Gastrocnemius medialis (tissue), 4 donors: ENCODE measurements around the gene FAM168A. TPM values are rescaled to one million over a fixed set of nuclear protein-coding genes. Genes with fewer than 3 reads are reported as not detected.

ENCODE experiments used
- ATAC-seq, 2 donors: fragments of 150-250 bp; one replicate each; pipeline ENCODE4 v1.9.1; 2016
- DNase-seq, 2 donors: peaks; one replicate each; pipeline ENCODE4 v3.0.0-alpha.2; 2019
- H3K27ac ChIP-seq, 4 donors: fragments of 200-600 bp; sonication (generic); 1 replicate in 1 of 4; 2 replicates in 3 of 4; pipeline ENCODE4 v1.5.1; 2016 to 2018; ENCODE audit warnings: mild to moderate bottlenecking in 2 of 4, moderate library complexity in 1 of 4
- H3K27me3 ChIP-seq, 3 donors: fragments of 200-600 bp; sonication (generic) in 2 of 3; 1 replicate in 1 of 3; 2 replicates in 2 of 3; pipeline versions ENCODE4 v1.5.1 to v1.6.0; 2016 to 2019; ENCODE audit warnings: mild to moderate bottlenecking in 1 of 3, moderate library complexity in 1 of 3
- H3K36me3 ChIP-seq, 2 donors: fragments of 200-600 bp; sonication (generic) in 1 of 2; one replicate each; pipeline ENCODE4 v1.5.1; 2017 to 2018
- H3K4me1 ChIP-seq, 2 donors: fragments of 200-600 bp; sonication (generic) in 1 of 2; one replicate each; pipeline ENCODE4 v1.5.1; 2016 to 2017; ENCODE audit warnings: mild to moderate bottlenecking in 2 of 2
- H3K4me3 ChIP-seq, 4 donors: fragments of 200-600 bp; sonication (generic) in 3 of 4; 1 replicate in 1 of 4; 2 replicates in 3 of 4; pipeline ENCODE4 v1.5.1; 2016 to 2019; ENCODE audit warnings: mild to moderate bottlenecking in 2 of 4
- H3K9me3 ChIP-seq, 3 donors: fragments of 200-600 bp; sonication (generic) in 2 of 3; 1 replicate in 1 of 3; 2 replicates in 2 of 3; pipeline ENCODE4 v1.5.1; 2016 to 2019
- CTCF ChIP-seq, 5 experiments: fragments of 450-650 bp in 3 of 5; fragments of 200-600 bp in 2 of 5; sonication (generic) in 2 of 5; IDR thresholded peaks in 4 of 5; conservative IDR thresholded peaks in 1 of 5; 1 replicate in 4 of 5; 2 replicates in 1 of 5; pipeline ENCODE4 v1.5.1; 2016 to 2019; ENCODE audit warnings: antibody characterized with exemption in 5 of 5, mild to moderate bottlenecking in 3 of 5, moderate library complexity in 3 of 5
- POLR2A ChIP-seq, 2 donors: fragments of 450-650 bp; IDR thresholded peaks; one replicate each; pipeline ENCODE4 v1.6.1; 2017; ENCODE audit warnings: antibody characterized with exemption in 2 of 2, mild to moderate bottlenecking in 2 of 2, moderate library complexity in 2 of 2
- in situ Hi-C, 4 donors: fragments of 200-750 bp; cut with MboI; loops; one replicate each; pipeline versions ENCODE4 v1.15.0 to v1.8.0; 2017; ENCODE audit warnings: low sequenced_read_pairs in 4 of 4
- intact Hi-C: fragments of 100-400 bp; cut with DNase I; formaldehyde crosslinking; loops from one replicate; pipeline ENCODE4 v1.15.1; 2023; ENCODE audit warnings: low total_unique reads
- total RNA-seq, 4 donors: library from RNA; depleted of rRNA; stranded (reverse); fragments of >200 nt; gene quantifications; one replicate each; pipeline versions ENCODE4 v1.1.0 to v1.2.3, GENCODE V29; 2016

Gene FAM168A
- total RNA-seq, 4 donors from 2014 or later = 15.9 to 29.3 (median 21.4) TPM

- no peak for TF ChIP-seq CTCF (IDR thresholded peaks at IDR 0.05 in 4 of 5, conservative IDR thresholded peaks at IDR 0.05 in 1 of 5)
- no peak for TF ChIP-seq POLR2A (IDR thresholded peaks at IDR 0.05)
- ATAC-seq (no peak), DNase-seq (no peak)
- intact Hi-C loops = no loop called here
- in situ Hi-C loops = no loop called here
- Histone ChIP-seq H3K27ac (peak overlapping the region; percentile 26 to 66 (median 62)), H3K27me3 (no peaks in the 10 kb centered on the region), H3K4me1 (peaks cover 22 to 41% of the 10 kb centered on the region in 2 donors), H3K36me3 (peaks cover 0 to 8% of the 10 kb centered on the region in 2 donors), H3K9me3 (no peaks in the 10 kb centered on the region), H3K4me3 (no peak overlapping the region)
These were observed 181.9 kb downstream of the FAM168A start for GRCh38 chr11:73415854-73416615.

DNA sequence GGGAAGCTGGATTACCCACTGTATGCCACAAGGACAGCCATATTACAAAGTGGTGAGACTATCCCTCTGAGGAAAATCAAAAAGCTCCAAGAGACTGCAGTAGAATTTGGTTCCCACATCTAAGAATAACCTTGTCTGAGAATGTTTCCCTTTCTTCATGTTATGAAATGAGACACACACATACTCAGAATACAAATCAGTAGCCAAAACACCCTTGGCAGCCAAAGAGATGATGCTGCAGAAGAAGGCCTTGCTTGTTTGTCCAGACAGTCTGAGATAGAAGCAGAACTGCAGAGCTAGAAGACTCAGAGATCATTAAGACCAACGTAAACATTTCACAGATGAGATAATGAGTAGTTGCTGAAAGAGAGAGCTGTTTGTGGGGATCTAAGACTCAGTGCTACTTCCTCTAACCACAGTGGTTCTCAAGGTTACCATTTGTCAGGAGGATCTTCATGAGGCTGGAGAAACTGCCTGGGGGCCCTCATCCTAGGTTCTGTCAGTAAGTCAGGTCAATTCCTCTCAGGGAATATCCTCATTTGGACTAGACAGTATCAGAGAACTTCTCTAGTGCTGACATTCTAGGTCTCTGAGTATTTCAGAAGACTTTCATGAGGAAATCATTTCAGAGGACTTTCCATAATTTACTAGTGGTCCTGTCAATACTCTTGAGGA, 182.8 kb downstream of the FAM168A start:
- Histone ChIP-seq H3K27ac (peak overlapping the region; percentile 26 to 66 (median 62)), H3K36me3 (peaks cover 0 to 8% of the 10 kb centered on the region in 2 donors), H3K4me1 (peaks cover 22 to 35% of the 10 kb centered on the region in 2 donors), H3K9me3 (no peaks in the 10 kb centered on the region), H3K4me3 (no peak overlapping the region), H3K27me3 (no peaks in the 10 kb centered on the region)
- in situ Hi-C loops (no loop called here), intact Hi-C loops (no loop called here)
- DNase-seq (no peak), ATAC-seq (peak; percentile 81 to 82)
- TF ChIP-seq POLR2A (IDR thresholded peaks at IDR 0.05) = no peak
- TF ChIP-seq CTCF (IDR thresholded peaks at IDR 0.05 in 4 of 5, conservative IDR thresholded peaks at IDR 0.05 in 1 of 5) = no peak

DNA sequence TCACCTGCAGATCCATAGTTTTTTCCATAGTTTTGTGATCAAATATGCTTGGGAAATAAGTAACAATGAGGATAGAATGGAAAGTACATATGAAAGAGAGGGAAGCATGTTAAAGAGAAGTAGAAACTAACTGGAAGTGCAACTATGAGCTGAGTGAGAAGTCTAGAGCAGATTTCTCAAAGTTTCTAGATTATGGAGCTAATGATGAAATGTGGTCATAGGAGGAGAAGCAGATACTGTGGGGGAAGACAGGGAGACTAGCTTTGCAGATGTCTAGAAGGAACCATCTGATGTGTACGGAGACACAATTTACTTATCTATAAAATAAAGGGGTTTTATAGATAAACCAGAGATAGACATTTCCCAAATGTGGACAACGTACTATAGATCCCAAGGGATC, 184.7 kb downstream of the FAM168A start:
- H3K36me3 ChIP-seq = peaks cover 0 to 15% of the 10 kb centered on the region in 2 donors
- peak overlapping the region in 1 of 4 donors; percentile 0 for H3K27ac ChIP-seq
- in situ Hi-C loops = no loop called here
- H3K4me3 ChIP-seq = no peak overlapping the region
- no peaks in the 10 kb centered on the region for H3K27me3 ChIP-seq
- DNase-seq (no peak), ATAC-seq (no peak)
- peaks cover 22 to 35% of the 10 kb centered on the region in 2 donors for H3K4me1 ChIP-seq
- H3K9me3 ChIP-seq = no peaks in the 10 kb centered on the region
- no peak for TF ChIP-seq CTCF (IDR thresholded peaks at IDR 0.05 in 4 of 5, conservative IDR thresholded peaks at IDR 0.05 in 1 of 5)
- no peak for TF ChIP-seq POLR2A (IDR thresholded peaks at IDR 0.05)
- intact Hi-C loops = no loop called here

- ATAC-seq (no peak), DNase-seq (no peak)
- H3K4me1 ChIP-seq = peaks cover 22 to 35% of the 10 kb centered on the region in 2 donors
- TF ChIP-seq CTCF (IDR thresholded peaks at IDR 0.05 in 4 of 5, conservative IDR thresholded peaks at IDR 0.05 in 1 of 5) = no peak
- H3K9me3 ChIP-seq = no peaks in the 10 kb centered on the region
- H3K27ac ChIP-seq = no peak overlapping the region
- peaks cover 0 to 13% of the 10 kb centered on the region in 2 donors for H3K36me3 ChIP-seq
- in situ Hi-C loops (no loop called here), intact Hi-C loops (no loop called here)
- H3K27me3 ChIP-seq = no peaks in the 10 kb centered on the region
- no peak overlapping the region for H3K4me3 ChIP-seq
These were observed 185.6 kb downstream of the FAM168A start for GRCh38 chr11:73412308-73412707.
